Activated T-cell treated with anti-CD3 and anti-CD28 coated beads, Interleukin-2, amount 50 U/mL, for 48 hours (primary cell): ENCODE results near the gene TMEM131.
A peak's percentile ranks its signal among the peaks of the same experiment; 100 is the strongest.

Experiments
- DNase-seq, 2 experiments: peaks; one replicate each; pipeline ENCODE4 v3.0.0-alpha.2; 2020

The TMEM131 gene

GRCh38 chr2:97734061-97735051 lies 261.4 kb downstream of the TMEM131 start:
- no peak for DNase-seq

GRCh38 chr2:97733341-97734035 lies 262.3 kb downstream of the TMEM131 start:
- DNase-seq: no peak

GRCh38 chr2:97732436-97733340 lies 263.1 kb downstream of the TMEM131 start:
- no peak for DNase-seq

- DNase-seq: no peak
Observed at GRCh38 chr2:97731274-97732020, 264.3 kb downstream of the TMEM131 start.

GRCh38 chr2:97730245-97730644 lies 265.5 kb downstream of the TMEM131 start:
- DNase-seq: no peak

- no peak for DNase-seq
Observed at GRCh38 chr2:97728091-97728731, 267.5 kb downstream of the TMEM131 start.

- no peak for DNase-seq
Observed at GRCh38 chr2:97727296-97727695, 268.5 kb downstream of the TMEM131 start.

GRCh38 chr2:97726261-97727064 lies 269.3 kb downstream of the TMEM131 start:
- no peak for DNase-seq

GRCh38 chr2:97724946-97725688 lies 270.6 kb downstream of the TMEM131 start:
- DNase-seq: no peak

GRCh38 chr2:97724501-97724900 lies 271.2 kb downstream of the TMEM131 start:
- DNase-seq: no peak

- no peak for DNase-seq
Observed at GRCh38 chr2:97724073-97724410, 271.7 kb downstream of the TMEM131 start.

GRCh38 chr2:97723156-97724072 lies 272.3 kb downstream of the TMEM131 start:
- no peak for DNase-seq

GRCh38 chr2:97722227-97722626 lies 273.5 kb downstream of the TMEM131 start:
- DNase-seq: no peak

- DNase-seq: no peak
Observed at GRCh38 chr2:97720746-97721145, 275.0 kb downstream of the TMEM131 start.

- no peak for DNase-seq
Observed at GRCh38 chr2:97719362-97720155, 276.2 kb downstream of the TMEM131 start.

- no peak for DNase-seq
Observed at GRCh38 chr2:97718942-97719341, 276.8 kb downstream of the TMEM131 start.

- peak; percentile 76 to 83 for DNase-seq
Observed at GRCh38 chr2:97718051-97718882, 277.5 kb downstream of the TMEM131 start.
